Diencephalon (tissue), 1 donor: ENCODE results near the gene AKAP8. TPM values are rescaled to one million over a fixed set of nuclear protein-coding genes. Genes with fewer than 3 reads are reported as not detected.

Source experiments
- small RNA-seq: library from RNA; depleted of rRNA; stranded (forward); fragments of <200 nt; gene quantifications from one replicate; pipeline ENCODE3, GENCODE V24; 2014
- total RNA-seq: library from RNA; depleted of rRNA; stranded (reverse); fragments of >200 nt; gene quantifications from one replicate; pipeline ENCODE4 v1.2.3, GENCODE V29; 2014

AKAP8 gene
- total RNA-seq: 11.8 TPM

DNA sequence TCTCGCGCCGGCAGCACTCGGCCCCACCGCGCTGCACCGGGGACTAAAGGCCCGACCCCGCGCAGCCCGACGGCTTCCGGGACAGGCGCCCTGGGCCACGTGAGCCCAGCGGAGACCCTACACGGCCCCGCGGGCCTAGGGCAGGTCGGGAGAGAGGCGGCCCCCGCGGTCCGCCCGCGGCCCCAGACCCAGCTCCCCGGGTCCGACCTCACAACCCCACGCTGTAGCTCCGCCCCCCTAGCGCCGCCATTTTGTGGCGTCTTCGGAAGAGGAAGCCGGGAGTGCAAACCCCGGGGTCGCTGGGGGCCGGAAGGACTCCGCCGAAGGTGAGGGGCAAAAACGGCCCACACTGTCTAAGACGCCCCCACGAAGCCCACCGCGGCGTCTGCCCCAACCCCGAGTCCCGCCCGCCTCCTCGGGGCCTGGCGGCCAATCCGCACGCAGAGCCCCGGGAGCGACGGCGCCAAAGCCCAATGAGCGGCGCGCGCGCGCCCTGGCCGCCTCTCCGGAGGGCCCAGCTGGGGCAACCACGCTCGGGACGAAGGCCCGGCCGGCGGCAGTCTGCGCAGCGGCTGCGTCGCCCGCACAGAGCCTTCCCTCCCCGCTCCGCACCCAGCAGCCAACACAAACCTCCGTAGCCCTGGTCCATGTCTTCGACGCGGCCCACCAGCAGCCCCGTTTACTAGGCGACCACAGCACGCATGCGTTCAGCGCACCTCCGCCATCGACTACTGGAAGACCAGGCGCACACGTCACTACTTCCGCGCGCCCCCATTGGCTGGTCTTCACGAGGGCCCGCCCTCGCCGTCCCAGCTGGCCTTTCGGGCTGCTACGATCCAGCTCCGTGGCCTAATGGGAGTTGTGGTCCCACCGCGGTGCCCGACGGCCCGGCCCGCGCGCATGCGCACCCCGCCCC, at the start of gene AKAP8:
Gene AKAP8, minus strand, starts transcription at position 705 of the 916 bp plus-strand sequence. Its CDS starts 56 bp downstream, at position 649.

DNA sequence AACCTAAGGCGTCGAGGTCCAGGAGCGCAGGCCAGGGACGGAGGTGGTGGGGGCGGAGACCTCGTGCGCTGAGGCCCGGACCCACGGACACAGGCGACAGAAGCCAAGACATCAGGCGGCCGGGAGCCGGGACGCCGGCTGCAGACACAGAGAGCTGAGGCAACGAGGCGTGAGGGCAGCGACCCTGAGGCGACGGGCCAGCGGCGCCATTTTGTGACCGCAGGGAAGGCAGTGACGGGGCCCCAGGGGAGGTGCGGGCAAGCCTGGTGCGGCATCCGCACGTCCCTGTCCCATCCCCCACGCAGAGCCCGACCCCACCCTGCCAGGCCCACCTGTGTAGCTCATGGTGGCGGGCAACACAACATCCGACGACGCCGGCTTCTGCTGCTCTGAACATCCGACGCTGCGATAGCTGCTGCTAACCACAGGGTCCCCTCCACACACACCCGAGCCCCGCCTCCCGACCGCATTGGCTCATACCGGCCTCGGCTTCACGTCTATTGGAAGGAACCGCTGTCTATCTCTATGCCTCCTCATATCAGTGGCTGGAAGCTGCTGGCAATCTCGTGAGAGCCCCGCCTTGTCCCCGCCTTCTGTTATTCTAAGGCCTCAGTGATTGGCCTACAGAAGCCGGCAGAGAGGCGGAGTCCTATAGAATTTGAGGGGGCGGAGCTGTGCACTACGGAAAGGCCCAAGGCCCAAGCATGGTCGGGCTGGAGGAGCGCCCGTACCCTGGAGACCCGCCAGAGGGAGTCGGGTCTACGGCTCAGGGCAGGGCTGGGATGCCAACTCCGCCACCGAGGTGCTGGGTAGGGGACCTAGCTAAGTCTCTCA, 39.2 kb upstream of the AKAP8 start, which contains the start of gene AKAP8L:
Gene AKAP8L, minus strand, starts transcription at position 410 of the 834 bp plus-strand sequence. Its CDS starts 65 bp downstream, at position 345.

GRCh38 chr19:15332311-15332996, 47.1 kb downstream of the AKAP8 start, which contains the start of gene BRD4:
TSS of gene BRD4 (minus strand) at chr19:15332539. CDS start at chr19:15273099, 59,440 bp downstream.

Small RNA genes lying within 50 kb of the gene (small RNA-seq; reads per million reads assigned to genes)
- not detected for gene AC005776.1

Other genes starting within 250 kb of the AKAP8 start
- gene NOTCH3, start 178.8 kb downstream of the AKAP8 start, total RNA-seq: 16.6 TPM
- 0.46 TPM for gene EPHX3, start 147.3 kb downstream of the AKAP8 start, total RNA-seq
- gene BRD4, start 47.2 kb downstream of the AKAP8 start, total RNA-seq: 14.8 TPM
- 68.0 TPM for gene AKAP8L, start 39.2 kb upstream of the AKAP8 start, total RNA-seq
- gene WIZ, start 70.2 kb upstream of the AKAP8 start, total RNA-seq: 20.3 TPM
- gene RASAL3, start 84.8 kb upstream of the AKAP8 start, total RNA-seq: 1.2 TPM
- gene PGLYRP2, start 99.7 kb upstream of the AKAP8 start, total RNA-seq: not detected
- not detected for gene CYP4F22, start 128.7 kb upstream of the AKAP8 start, total RNA-seq
- gene CYP4F8, start 235.4 kb upstream of the AKAP8 start, total RNA-seq: not detected